HCEC 1CT (cell line): ENCODE results near the gene P2RY11.
A peak's percentile ranks its signal among the peaks of the same experiment; 100 is the strongest.

Source experiments
- DNase-seq: peaks from one replicate; pipeline ENCODE4 v3.0.0-alpha.2; 2017

Gene P2RY11, protein sequence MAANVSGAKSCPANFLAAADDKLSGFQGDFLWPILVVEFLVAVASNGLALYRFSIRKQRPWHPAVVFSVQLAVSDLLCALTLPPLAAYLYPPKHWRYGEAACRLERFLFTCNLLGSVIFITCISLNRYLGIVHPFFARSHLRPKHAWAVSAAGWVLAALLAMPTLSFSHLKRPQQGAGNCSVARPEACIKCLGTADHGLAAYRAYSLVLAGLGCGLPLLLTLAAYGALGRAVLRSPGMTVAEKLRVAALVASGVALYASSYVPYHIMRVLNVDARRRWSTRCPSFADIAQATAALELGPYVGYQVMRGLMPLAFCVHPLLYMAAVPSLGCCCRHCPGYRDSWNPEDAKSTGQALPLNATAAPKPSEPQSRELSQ

DNA sequence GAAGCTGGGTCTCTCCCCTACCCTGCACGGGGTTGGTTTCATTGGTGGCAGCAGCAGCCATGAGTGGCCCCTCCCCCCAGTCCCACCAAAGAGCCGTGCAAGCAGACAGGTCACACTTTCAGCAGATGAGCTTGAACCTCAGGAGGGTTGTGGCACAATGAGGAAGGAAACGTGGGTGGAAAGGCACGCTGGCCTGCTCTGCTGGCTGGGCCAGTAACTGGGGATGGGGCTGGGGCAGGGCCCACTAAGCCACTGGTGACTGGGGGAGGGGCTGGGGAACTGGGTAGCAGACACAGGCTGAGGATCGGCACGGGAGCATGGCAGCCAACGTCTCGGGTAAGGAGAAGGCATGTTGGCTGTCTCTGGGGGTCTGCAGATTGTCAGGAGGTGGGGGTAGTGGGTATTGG lies at the start of gene P2RY11:
Gene P2RY11 (plus strand): TSS at position 289 of the 407 bp plus-strand sequence. CDS start 29 bp downstream, at position 318.
- no peak for DNase-seq

DNA sequence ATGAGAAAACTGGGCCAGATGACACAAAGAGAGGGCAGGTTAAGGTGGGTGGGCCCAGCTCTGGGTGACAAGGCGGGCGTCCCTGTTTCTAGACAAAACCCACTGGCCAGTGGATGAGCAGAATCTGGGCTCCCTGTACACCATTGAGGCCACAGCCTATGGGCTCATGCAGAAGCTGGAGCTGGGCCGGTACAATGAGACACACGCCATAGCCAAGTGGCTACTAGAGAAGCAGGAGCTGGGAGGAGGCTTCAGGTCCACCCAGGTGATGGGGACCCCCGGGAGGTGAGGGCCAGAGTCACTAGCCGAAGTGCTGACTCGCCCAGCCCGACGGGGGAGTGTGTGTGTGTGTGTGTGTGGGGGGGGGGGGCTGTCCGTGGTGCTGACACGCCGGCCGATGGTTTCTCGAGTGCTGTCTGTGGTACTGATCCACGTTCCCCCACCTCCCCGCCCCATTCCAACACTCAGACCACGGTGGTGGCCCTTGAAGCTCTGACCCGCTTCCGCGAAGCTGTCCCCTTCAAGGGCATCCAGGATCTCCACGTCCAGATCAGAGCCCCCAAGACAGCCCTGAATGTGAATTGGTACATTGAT lies 49.7 kb upstream of the P2RY11 start:
- DNase-seq, result no peak

DNA sequence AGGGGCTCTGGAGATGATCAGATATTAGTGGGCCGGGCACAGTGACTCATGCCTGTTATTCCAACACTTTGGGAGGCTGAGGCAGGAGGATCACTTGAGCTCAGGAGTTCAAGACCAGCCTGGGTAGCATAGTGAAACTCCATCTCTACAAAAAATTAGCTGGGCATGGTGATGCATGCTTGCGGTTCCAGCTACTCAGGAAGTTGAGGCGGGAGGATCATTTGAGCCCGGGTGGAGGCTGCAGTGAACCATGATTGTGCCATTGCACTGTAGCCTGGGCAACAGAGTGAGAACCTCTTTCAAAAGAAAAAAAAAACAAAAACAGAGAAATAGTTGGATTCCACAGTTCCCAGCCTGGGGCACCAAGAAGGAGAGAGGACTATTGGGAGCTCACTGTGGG lies 43.3 kb upstream of the P2RY11 start:
- no peak for DNase-seq

DNA sequence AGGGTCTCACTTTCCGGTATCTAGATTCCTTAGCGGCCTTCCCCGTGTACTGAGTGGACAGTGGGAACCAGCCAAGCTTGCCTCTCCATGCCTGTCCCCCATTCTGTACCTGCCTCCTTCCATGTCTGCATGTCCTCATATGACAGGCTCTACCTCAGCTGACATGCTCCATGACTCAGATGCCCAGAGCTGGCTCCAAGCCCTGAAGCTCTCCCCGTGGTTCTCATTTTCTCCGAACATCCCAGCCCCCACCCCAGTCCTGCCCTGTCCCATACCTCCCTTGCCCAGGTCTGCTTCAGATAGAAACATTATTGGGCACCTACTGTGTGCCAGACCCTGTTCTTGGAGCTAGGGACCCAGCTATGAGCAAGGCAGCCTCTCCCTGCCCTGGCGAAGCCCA lies 42.4 kb upstream of the P2RY11 start:
- DNase-seq, result no peak

DNA sequence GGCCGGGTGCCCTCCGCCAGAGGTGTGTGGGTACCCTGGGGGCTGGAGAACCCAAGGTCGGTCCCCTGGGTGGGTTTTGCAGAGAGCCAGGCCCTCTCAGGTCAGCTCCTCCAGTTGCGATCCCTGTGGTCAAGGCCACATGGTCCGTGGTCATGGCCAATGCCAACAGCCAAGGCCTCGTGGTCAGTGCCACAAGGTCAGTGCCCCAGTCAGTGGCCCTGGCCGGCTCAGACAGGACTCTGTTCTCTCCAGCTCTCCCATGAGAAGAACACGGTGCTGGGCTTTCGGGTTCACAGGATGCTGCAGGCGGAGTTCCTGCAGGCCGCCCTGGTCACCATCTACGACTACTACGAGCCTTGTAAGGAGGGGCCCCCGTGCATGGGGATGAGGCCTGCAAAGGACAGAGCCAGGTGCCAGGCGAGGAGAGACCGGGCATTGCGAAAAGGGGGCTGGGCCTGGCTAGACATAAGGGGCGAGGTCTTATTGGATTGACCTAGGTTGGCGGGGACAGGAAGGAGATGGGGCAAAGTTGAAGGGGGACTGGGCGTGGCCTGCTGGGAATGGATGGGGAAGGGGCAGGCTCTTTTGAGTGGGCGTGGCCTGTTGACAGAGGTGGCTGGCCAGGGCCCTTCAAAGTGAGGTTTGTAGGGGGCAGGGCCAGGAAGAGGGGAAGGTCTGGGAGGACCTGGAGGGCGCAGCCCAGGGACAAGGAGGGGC lies 40.6 kb upstream of the P2RY11 start:
- DNase-seq, result no peak

DNA sequence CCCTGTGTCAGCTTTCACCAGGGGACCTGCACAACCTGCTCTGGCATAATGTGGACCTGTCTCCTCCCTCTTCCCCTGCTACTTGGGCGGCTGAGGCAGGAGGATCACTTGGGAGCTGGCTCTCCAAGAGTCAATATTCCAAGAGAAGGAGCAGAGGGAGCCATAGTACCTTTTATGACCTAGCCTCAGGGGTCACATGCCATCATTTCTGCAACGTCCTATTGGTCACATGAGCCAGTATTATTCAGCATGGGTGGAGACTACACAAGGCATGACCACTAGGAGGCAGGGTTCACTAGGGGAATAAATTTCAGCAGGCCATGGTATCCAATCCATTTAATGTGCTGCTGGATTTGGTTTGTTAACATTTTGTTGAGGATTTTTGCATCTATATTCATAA lies 37.3 kb upstream of the P2RY11 start:
- DNase-seq, result no peak

DNA sequence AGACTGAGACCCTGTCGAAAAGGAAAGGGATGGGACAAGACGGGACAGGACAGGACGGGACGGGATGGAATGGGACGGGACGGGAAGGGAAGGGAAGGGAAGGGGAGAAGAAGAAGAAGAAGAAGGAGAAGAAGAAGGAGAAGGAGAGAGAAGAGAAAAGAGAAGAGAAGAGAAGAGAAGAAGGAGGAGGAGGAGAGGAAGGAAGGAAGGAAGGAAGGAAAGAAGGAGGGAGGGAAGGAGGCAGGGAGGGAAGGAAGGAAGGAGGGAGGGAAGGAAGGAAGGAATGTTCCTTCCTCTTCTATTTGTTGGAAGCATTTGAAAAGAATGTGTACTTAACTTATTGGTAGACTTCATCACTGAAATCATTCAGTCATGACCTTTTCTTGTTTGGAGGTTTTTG lies 35.0 kb upstream of the P2RY11 start:
- no peak for DNase-seq

DNA sequence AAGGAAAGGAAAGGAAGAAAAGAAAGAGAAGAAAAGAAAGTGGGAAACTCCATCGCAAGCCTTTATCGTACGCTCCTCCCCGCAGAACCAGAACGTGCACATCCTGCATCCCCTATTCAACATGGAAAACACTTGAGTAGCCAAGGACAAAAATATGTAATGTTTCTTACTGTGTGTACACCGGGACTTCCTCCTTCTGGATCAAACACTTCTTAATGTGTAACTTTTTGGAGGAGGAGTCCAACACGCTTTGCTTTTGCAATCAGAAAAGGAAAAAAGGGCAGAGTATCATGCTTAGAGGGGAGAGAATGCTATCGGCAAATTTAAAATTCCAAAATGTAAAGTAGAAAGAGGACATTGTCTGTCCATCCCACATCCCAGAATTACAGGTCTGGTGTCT lies 33.2 kb upstream of the P2RY11 start:
- DNase-seq, result no peak

DNA sequence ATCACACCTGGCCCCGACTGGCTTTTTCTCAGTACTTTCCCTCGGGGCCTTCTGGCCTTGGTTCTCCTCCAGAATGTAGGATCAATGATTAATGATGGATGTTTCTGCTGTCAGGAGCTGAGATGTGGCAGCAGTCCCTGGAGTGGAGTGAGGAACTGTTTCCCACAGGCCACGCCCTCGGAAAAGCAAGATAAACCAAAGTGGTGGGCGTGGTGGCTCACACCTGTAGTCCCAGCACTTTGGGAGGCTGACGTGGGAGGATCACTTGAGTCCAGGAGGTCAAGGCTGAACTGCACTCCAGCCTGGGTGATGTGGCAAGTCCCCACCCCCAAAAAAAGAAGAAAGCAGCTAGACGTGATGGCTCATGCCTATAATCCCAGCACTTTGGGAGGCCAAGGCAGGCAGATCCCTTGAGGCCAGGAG lies 32.5 kb upstream of the P2RY11 start:
- DNase-seq, result no peak

DNA sequence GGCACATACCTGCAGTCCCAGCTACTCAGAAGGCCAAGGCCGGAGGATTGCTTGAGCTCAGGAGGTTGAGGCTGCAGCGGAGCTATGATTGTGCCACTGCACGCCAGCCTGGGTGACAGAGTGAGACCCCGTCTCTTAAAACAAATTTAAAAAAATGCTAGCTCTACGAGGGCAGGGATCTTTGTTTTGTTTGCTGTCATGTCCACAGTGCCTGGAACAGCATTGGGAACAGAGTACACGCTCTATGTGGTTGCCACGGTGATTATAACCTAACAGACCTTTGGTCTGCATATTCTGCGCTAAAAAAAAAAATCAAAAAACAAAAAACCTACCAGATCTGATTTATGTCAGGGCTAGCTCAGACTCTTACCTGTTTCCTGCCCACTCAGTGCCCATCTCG lies 27.6 kb upstream of the P2RY11 start:
- DNase-seq, result no peak

DNA sequence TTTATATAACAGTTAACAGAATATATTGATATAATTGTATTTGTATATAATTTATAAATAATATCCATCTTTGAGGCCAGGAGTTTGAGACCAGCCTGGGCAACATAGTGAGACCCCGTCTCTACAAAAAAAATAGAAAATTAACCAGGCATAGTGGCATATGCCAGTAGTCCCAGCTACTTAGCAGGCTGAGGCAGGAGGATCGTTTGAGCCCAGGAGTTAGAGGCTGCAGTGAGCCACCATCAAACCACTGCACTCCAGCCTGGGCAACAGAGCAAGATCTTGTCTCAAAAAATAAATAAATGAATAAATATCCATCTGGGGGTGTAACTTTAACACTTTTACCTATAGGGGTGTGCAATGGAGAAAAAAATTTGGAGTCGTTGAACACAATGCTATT lies 26.7 kb upstream of the P2RY11 start:
- DNase-seq, result no peak

DNA sequence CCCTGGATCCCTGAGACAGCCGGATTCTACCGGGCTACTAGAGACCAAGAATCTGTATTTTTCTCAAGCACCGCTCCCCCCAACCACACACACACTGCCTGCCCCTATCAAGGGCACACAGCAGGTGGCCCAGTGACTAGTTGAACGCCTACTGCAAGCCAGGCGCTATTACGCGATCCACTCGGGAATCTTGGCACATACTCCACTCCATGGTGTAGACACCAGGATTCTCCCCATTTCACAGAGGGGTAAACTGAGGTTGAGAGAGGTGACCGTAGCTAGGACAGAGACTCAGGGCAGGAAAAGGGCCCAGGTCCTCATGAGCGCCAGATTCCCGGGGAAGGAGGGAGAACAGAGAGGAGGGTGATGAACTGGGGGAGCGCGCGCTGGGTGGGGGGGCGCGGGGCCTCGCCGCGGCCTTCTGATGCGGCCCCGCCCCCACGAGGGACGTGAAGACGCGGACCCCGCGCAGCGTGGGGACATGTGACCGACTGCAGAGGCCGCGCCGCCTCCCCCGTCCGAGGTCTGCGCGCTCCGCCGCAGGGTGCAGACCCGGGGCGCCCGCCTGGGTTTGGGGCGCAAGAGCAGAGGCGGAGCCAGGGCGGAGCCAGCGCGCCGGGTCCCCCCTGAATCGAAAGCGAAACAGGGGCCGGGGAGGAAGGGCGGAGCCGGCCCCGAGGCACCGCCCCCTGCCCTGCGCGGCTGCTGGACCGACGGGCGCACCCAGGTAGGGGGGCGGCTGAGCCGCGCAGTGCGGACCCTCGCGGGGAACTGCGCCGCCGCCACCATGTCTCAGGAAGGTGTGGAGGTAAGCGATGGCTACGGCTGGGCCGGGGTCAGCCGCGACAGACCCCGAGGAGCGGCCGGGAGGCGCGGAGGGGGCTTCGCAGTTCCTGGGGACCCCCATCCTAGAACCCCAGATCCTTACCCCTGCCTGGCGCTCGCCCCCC lies 25.6 kb upstream of the P2RY11 start, which contains the start of gene SHFL:
Gene SHFL (plus strand): TSS at position 677 of the 950 bp plus-strand sequence. CDS start 111 bp downstream, at position 788.
- DNase-seq, result peak; percentile 62

DNA sequence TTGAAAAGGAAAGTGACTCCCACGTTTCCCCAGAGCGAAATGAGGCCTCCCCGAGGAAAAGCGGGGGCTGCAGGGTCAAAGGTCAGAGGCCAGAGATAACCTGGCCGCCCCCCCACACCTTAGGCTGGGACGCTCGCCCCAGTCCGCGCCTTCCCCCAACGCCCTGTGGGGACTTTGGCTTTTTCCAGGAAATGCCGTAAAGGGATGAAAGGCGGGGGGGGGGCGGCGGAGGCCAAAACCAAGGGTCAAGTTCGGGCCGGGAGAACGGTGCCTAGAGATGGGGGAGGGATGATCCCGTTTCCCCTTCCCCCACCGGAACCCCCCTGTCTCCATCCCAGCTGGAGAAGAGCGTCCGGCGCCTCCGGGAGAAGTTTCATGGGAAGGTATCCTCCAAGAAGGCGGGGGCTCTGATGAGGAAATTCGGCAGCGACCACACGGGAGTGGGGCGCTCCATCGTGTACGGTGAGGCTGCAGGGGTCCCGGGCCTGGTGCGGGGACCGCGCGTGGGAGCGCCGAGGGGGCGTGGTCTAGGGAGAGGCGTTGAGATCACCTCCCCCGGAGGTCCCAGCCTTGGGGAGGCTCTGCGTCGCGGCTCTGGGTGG lies 24.8 kb upstream of the P2RY11 start:
- DNase-seq, result no peak

DNA sequence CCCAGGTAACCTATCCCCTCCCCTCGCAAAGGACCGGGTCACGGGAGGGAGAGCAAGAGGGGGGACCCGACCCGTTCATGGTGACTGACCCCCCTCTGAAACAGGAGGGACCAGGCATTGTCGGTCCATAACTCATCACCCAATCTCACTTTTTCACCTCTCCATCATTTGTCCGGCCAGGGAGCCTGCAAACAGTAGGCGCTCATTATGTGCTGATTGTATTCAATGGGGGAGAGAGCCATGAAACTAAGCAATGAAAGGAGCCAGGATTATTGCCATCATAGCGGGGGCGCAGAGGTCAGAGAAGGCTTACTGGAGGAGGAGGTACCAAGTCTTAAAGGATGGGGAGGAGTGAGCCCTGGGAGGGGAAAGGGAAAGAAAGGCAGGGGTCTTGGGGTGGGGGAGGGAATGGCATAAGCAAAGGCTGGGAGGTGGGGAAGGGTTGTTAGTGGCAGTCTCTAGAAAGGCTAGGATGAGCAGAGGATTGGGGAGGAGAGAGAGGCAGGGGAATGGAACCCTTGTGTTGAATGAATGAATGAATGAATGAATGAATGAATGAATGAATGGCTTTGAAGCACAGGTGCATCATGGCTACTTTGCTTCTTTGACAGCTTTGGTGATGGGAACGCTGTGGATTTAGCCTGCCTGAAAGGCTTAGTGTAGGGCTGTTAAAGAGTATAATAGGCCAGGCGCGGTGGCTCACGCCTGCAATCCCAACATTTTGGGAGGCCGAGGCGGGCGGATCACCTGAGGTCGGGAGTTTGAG lies 24.0 kb upstream of the P2RY11 start:
- DNase-seq, result no peak

DNA sequence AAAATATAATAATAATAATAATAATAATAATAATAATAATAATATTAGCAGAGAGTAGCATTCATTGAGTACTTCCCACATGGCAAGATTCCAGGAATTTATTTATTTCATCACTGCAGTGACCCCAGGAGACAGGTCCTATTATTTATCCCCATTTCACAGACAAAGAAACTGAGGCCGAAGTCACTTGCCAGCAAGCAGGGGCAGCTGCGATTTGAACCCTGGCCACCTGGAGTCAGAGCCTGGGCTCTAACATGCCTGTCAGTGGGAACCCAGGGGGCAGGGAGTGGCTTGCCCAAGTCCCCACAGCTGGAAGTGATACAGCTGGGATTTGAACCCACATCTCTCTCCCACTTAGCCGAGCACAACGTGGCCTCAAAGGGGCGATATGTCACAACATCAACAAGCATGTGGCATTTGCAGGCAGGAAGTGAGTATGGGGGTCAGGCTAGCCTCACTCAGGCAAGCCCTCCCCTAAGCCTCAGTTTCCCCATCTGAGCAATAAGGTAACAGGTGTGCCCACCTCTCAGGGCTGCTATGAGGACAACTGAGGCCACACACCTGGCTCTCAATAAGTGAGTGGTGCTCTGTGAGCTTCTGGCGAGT lies 22.4 kb upstream of the P2RY11 start:
- DNase-seq, result no peak

DNA sequence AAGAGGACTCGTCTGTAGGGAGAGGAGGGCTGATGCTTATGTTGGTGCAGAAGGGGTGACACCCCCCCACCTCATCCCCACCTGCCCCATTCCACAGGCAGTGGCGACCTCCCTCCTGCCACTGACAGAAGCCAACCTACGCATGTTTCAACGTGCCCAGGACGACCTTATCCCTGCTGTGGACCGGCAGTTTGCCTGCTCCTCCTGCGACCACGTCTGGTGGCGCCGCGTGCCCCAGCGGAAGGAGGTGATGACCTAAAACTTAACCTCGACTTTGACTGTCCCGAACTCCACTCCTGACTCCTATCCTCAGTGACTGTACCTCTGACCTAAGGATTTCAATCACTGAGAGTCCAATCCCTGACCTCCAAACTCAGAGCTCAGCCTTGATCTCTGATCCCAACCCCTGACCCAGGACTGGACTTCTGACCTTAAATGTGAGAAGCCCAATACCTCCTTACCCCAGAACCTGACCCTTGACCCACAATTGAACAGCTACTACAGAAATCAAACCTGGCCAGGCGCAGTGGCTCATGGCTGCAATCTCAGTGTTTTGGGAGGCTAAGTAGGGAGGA lies 21.6 kb upstream of the P2RY11 start:
- DNase-seq, result no peak

DNA sequence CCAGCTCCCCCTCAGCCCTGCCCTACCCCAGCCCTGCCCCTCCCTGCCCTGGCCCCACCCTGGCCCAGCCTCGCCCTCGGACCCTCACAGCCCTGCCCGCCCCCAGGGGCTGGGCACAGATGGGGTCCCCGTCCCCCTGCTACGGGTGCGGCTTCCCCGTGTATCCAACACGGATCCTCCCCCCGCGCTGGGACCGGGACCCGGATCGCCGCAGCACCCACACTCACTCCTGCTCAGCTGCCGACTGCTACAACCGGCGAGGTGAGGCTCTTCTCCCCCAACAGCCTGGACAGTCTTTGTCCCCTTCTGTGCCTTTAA lies 20.2 kb upstream of the P2RY11 start:
- DNase-seq, result no peak

DNA sequence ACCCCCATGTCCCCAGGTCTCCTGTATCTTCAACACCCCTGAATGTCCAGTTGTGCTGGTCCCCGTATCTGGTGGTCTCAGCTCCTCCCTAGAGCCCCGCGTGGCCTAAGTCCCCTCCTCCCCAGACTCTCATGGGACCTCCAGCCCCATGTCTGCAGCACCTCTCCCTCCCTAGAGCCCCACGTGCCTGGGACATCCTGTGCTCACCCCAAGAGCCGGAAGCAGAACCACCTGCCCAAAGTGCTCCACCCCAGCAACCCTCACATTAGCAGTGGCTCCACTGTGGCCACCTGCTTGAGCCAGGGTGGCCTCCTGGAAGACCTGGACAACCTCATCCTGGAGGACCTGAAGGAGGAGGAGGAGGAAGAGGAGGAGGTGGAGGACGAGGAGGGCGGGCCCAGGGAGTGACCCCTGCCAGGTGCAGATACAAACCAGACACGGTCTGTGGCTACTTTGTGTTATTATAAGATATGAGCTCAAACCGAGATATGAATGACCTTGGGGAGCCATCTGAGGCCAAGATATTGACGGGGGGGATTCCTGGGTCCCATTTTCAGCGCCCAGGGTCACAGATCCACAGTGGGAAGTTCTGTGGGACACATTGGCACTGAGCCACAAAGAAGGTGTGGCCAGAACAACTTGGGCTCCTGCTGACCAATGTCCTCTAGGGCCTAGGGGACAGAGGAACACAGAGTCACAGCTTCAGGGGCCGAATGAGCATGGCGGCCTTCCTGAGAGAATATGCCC lies 19.4 kb upstream of the P2RY11 start:
- no peak for DNase-seq

DNA sequence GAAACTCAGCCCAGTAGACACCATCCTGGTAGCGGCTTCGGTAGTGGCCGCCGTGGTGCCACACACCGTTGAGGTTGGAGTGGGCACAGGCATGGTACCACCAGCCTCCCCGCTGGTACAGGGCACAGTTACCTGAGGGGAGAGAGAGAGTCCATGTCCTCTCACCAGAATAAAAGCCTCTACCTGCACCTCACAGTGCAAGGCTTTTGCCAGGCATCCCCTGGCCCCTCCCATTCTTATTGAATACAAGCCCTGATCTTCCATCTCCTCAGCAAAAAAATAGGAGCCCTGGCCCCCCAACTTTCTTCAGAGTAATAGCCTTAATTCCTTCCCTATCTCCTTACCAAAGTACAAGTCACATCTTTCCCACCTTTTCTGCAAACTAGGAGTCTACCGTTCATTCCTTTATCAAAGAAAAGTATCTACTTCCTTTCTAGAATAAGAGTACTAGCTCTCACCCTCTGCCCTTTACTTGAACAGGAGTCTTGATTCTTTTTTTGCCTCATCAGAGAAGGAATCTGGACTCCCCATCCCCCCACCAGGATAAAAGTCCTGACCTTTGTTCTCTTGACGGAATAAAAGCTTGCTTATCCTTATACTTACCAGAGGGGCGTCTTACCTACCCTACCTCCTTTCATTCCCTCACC lies 18.7 kb upstream of the P2RY11 start:
- no peak for DNase-seq
